NT2/D1 (cell line): ENCODE measurements around the gene PAPPA2.

Source experiments
- YY1 ChIP-seq: IDR thresholded peaks from 2 replicates; pipeline ENCODE4 v1.6.1; 2011; ENCODE audit not compliant: insufficient read length, insufficient read depth
- ZNF274 ChIP-seq: IDR thresholded peaks from 2 replicates; pipeline ENCODE4 v1.6.1; 2011; ENCODE audit warnings: mild to moderate bottlenecking, low read depth, low read length

GRCh38 chr1:176494436-176494835, 31.5 kb downstream of the PAPPA2 start:
- TF ChIP-seq ZNF274 (no peak), YY1 (no peak)
